Head of caudate nucleus (tissue), 42 donors: Measurements from ENCODE around the gene AIPL1.

Experiments
- DNase-seq, 42 donors: peaks; one replicate each; pipeline versions ENCODE4 v3.0.0 to v3.0.0-alpha.2; 2020 to 2021; ENCODE audit warnings: mixed read lengths in 7 of 42
- intact Hi-C: fragments of 100-400 bp; cut with DNase I; formaldehyde crosslinking; loops from one replicate; pipeline ENCODE4 v1.15.0; 2022

Gene AIPL1

GRCh38 chr17:6453279-6454024 is 18.5 kb upstream of the AIPL1 start:
- intact Hi-C loops: no loop called here
- DNase-seq: no peak

- intact Hi-C loops: no loop called here
- DNase-seq: no peak
Observed at GRCh38 chr17:6452471-6453266, 17.7 kb upstream of the AIPL1 start.

GRCh38 chr17:6450926-6451832 is 16.3 kb upstream of the AIPL1 start:
- intact Hi-C loops: no loop called here
- DNase-seq: no peak

GRCh38 chr17:6449307-6449706 is 14.4 kb upstream of the AIPL1 start:
- no peak for DNase-seq
- intact Hi-C loops: no loop called here

- intact Hi-C loops: no loop called here
- no peak for DNase-seq
Observed at GRCh38 chr17:6448473-6448872, 13.6 kb upstream of the AIPL1 start.

GRCh38 chr17:6446516-6447100 is 11.7 kb upstream of the AIPL1 start:
- intact Hi-C loops: no loop called here
- DNase-seq: no peak

GRCh38 chr17:6444571-6445335 is 9.8 kb upstream of the AIPL1 start:
- DNase-seq: peak in 2 of 42 donors; percentile 23 to 25
- intact Hi-C loops: no loop called here

GRCh38 chr17:6443692-6444570 is 9.0 kb upstream of the AIPL1 start, which contains the start of gene PIMREG:
TSS of gene PIMREG (plus strand) at chr17:6444455. CDS start at chr17:6445111, 656 bp downstream.
- intact Hi-C loops: no loop called here
- DNase-seq: peak; percentile 91 to 98 (median 96)

GRCh38 chr17:6442775-6443174 is 7.9 kb upstream of the AIPL1 start:
- DNase-seq: no peak
- intact Hi-C loops: no loop called here

- intact Hi-C loops: no loop called here
- peak in 2 of 42 donors; percentile 8 to 14 for DNase-seq
Observed at GRCh38 chr17:6439951-6440350, 5.0 kb upstream of the AIPL1 start.

GRCh38 chr17:6437956-6438355 is 3.0 kb upstream of the AIPL1 start:
- no peak for DNase-seq
- intact Hi-C loops: no loop called here

- no peak for DNase-seq
- intact Hi-C loops: no loop called here
Observed at GRCh38 chr17:6437466-6437865, 2.5 kb upstream of the AIPL1 start.

- intact Hi-C loops: no loop called here
Observed at GRCh38 chr17:6435968-6436367, 1.0 kb upstream of the AIPL1 start.

GRCh38 chr17:6430769-6431168 is 4.2 kb downstream of the AIPL1 start:
- no peak for DNase-seq
- intact Hi-C loops: no loop called here

More at GRCh38 chr17:6435968-6436367, 1.0 kb upstream of the AIPL1 start:
- peak in 41 of 42 donors; percentile 42 to 86 (median 68) for DNase-seq

GRCh38 chr17:6429266-6429665 is 5.7 kb downstream of the AIPL1 start:
- intact Hi-C loops: loop anchor here (10.0 kb wide), 1 partner anchor 374 kb away; no protein-coding TSS in a partner anchor
- DNase-seq: no peak

- intact Hi-C loops: loop anchor here (10.0 kb wide), 1 partner anchor 374 kb away; no protein-coding TSS in a partner anchor
- no peak for DNase-seq
Observed at GRCh38 chr17:6428207-6428965, 6.5 kb downstream of the AIPL1 start.
